ENCODE results near the gene SLC39A3.

Gene SLC39A3

GRCh38 chr19:2744113-2744512 is 4.3 kb upstream of the SLC39A3 start:
- DNase-seq, result no peak

GRCh38 chr19:2743099-2743498 is 3.3 kb upstream of the SLC39A3 start:
- no peak for DNase-seq

- DNase-seq, result no peak
These were observed 468 bp upstream of the SLC39A3 start for GRCh38 chr19:2740314-2740656.

GRCh38 chr19:2736550-2737190 is 3.1 kb downstream of the SLC39A3 start:
- no peak for DNase-seq

- DNase-seq, result no peak
These were observed 4.4 kb downstream of the SLC39A3 start for GRCh38 chr19:2735374-2735773.

GRCh38 chr19:2734589-2735288 is 5.1 kb downstream of the SLC39A3 start:
- no peak for DNase-seq

GRCh38 chr19:2733930-2734588 is 5.8 kb downstream of the SLC39A3 start:
- DNase-seq, result no peak

- no peak for DNase-seq
These were observed 6.9 kb downstream of the SLC39A3 start for GRCh38 chr19:2732883-2733282.

- DNase-seq, result no peak
These were observed 7.6 kb downstream of the SLC39A3 start for GRCh38 chr19:2732157-2732725.

- DNase-seq, result no peak
These were observed 8.4 kb downstream of the SLC39A3 start for GRCh38 chr19:2731181-2731995.

- DNase-seq, result no peak
These were observed 9.6 kb downstream of the SLC39A3 start for GRCh38 chr19:2729943-2730818.

- no peak for DNase-seq
These were observed 10.9 kb downstream of the SLC39A3 start for GRCh38 chr19:2728783-2729387.

- DNase-seq, result no peak
These were observed 12.2 kb downstream of the SLC39A3 start for GRCh38 chr19:2727640-2727944.

GRCh38 chr19:2726904-2727639 is 12.7 kb downstream of the SLC39A3 start:
- DNase-seq, result no peak

- no peak for DNase-seq
These were observed 13.5 kb downstream of the SLC39A3 start for GRCh38 chr19:2726160-2726855.

GRCh38 chr19:2724148-2724557 is 15.7 kb downstream of the SLC39A3 start:
- no peak for DNase-seq

- no peak for DNase-seq
These were observed 16.1 kb downstream of the SLC39A3 start for GRCh38 chr19:2723747-2724146.

- DNase-seq, result no peak
These were observed 16.5 kb downstream of the SLC39A3 start for GRCh38 chr19:2723345-2723715.

- DNase-seq, result no peak
These were observed 17.1 kb downstream of the SLC39A3 start for GRCh38 chr19:2722541-2723344.
